Measurements from ENCODE around the gene GDF2.

- TF ChIP-seq CTCF (IDR thresholded peaks at IDR 0.05) (no peak), POLR2A (IDR thresholded peaks at IDR 0.05) (no peak)
These were observed 31.1 kb downstream of the GDF2 start for GRCh38 chr10:47353351-47353750.

All from testis (tissue), 2 donors.